GM21447 (cell line): ENCODE data around the gene ACSF3.
"Not testable (repeated sequence)": the region's sequence is repeated elsewhere in the genome, so short reads cannot be mapped to it uniquely, and the experiment has no call there.

ENCODE experiments used
- ATAC-seq: cut with Tn5 transposase; IDR thresholded peaks from one replicate; pipeline ENCODE4 v1.9.1; 2021; ENCODE audit not compliant: unreplicated experiment

The ACSF3 gene

GRCh38 chr16:89072548-89073130 is 21.0 kb upstream of the ACSF3 start:
- ATAC-seq, result no peak

GRCh38 chr16:89073346-89074071 is 20.1 kb upstream of the ACSF3 start:
- no peak for ATAC-seq

GRCh38 chr16:89074072-89074674 is 19.5 kb upstream of the ACSF3 start:
- ATAC-seq, result not testable (repeated sequence)

GRCh38 chr16:89074803-89075688 is 18.6 kb upstream of the ACSF3 start:
- ATAC-seq, result no peak

GRCh38 chr16:89076159-89076558 is 17.5 kb upstream of the ACSF3 start:
- ATAC-seq, result no peak

GRCh38 chr16:89077076-89077475 is 16.6 kb upstream of the ACSF3 start:
- no peak for ATAC-seq

GRCh38 chr16:89078172-89078571 is 15.5 kb upstream of the ACSF3 start:
- no peak for ATAC-seq

- ATAC-seq, result no peak
Measured at GRCh38 chr16:89079434-89079980, 14.1 kb upstream of the ACSF3 start.

- ATAC-seq, result no peak
Measured at GRCh38 chr16:89080196-89080853, 13.3 kb upstream of the ACSF3 start.

- ATAC-seq, result no peak
Measured at GRCh38 chr16:89081556-89081955, 12.1 kb upstream of the ACSF3 start.

GRCh38 chr16:89084411-89084810 is 9.2 kb upstream of the ACSF3 start:
- ATAC-seq, result no peak

GRCh38 chr16:89084814-89085612 is 8.6 kb upstream of the ACSF3 start:
- no peak for ATAC-seq

- ATAC-seq, result no peak
Measured at GRCh38 chr16:89085755-89086154, 7.9 kb upstream of the ACSF3 start.

GRCh38 chr16:89087922-89088497 is 5.6 kb upstream of the ACSF3 start:
- no peak for ATAC-seq

- no peak for ATAC-seq
Measured at GRCh38 chr16:89089120-89089519, 4.5 kb upstream of the ACSF3 start.

- no peak for ATAC-seq
Measured at GRCh38 chr16:89090182-89090630, 3.4 kb upstream of the ACSF3 start.

GRCh38 chr16:89090669-89091426 is 2.8 kb upstream of the ACSF3 start:
- no peak for ATAC-seq

GRCh38 chr16:89092013-89092412 is 1.6 kb upstream of the ACSF3 start:
- no peak for ATAC-seq

GRCh38 chr16:89093252-89093601 is 425 bp upstream of the ACSF3 start:
- ATAC-seq, result not testable (repeated sequence)
